Activated CD8-positive, alpha-beta T cell treated with anti-CD3 and anti-CD28 coated beads for 36 hours (primary cell): ENCODE data around the gene ARRB1. TPM values are rescaled to one million over a fixed set of nuclear protein-coding genes. Genes with fewer than 3 reads are reported as not detected.
"Not testable (repeated sequence)": the region's sequence is repeated elsewhere in the genome, so short reads cannot be mapped to it uniquely, and the experiment has no call there.

Experiments used
- ATAC-seq: fragments of 200-7000 bp; cut with Tn5 transposase; one replicate; pipeline ENCODE4 v1.10.0; 2021; ENCODE audit warnings: mild to moderate bottlenecking, moderate library complexity
- CTCF ChIA-PET: fragments of 350-600 bp; sonication (Branson Sonifier 250); formaldehyde crosslinking; loops from one replicate; lab custom pipeline; 2021; ENCODE audit warnings: antibody characterized with exemption; lab: Charles Lee
- POLR2A ChIA-PET: fragments of 350-600 bp; sonication (Branson Sonifier 250); formaldehyde crosslinking; loops from one replicate; lab custom pipeline; 2021; ENCODE audit warnings: antibody characterized with exemption; lab: Charles Lee
- DNase-seq: peaks from one replicate; pipeline ENCODE4 v3.0.0-alpha.2; 2020
- H3K27ac Mint-ChIP-seq: one replicate; pipeline ENCODE4 v1.8.0; 2021; ENCODE audit warnings: mild to moderate bottlenecking, mixed read lengths
- H3K27me3 Mint-ChIP-seq: one replicate; pipeline ENCODE4 v1.8.0; 2021; ENCODE audit warnings: mixed read lengths
- H3K36me3 Mint-ChIP-seq: one replicate; pipeline ENCODE4 v1.8.0; 2021; ENCODE audit warnings: low read depth, mixed read lengths
- H3K4me1 Mint-ChIP-seq: one replicate; pipeline ENCODE4 v1.8.0; 2021; ENCODE audit warnings: low read depth, mixed read lengths
- H3K4me3 Mint-ChIP-seq: one replicate; pipeline ENCODE4 v1.8.0; 2021; ENCODE audit warnings: mild to moderate bottlenecking, moderate library complexity, mixed read lengths
- H3K9me3 Mint-ChIP-seq: one replicate; pipeline ENCODE4 v1.8.0; 2021; ENCODE audit warnings: mixed read lengths
- intact Hi-C: fragments of 100-400 bp; cut with micrococcal nuclease; formaldehyde crosslinking; loops from one replicate; pipeline ENCODE4 v1.10.0; 2022
- total RNA-seq, 2 experiments: library from RNA; stranded (reverse); gene quantifications; one replicate each; pipeline ENCODE4 v1.2.3, GENCODE V29; 2021
- TF ChIP-seq, protein P1 (sequence below): fragments of 200-600 bp; IDR thresholded peaks from one replicate; pipeline ENCODE4 v1.8.0; 2022; ENCODE audit warnings: antibody characterized with exemption, mild to moderate bottlenecking

Gene ARRB1
- total RNA-seq, 2 experiments from 2014 or later, result 16.2 to 18.8 TPM

- CTCF ChIA-PET, result no interaction called here
- H3K9me3 Mint-ChIP-seq, result peaks cover 6% of the 10 kb centered on the region
- POLR2A ChIA-PET, result no interaction called here
- no peak overlapping the region for H3K4me3 Mint-ChIP-seq
- no peak overlapping the region for H3K27ac Mint-ChIP-seq
- H3K27me3 Mint-ChIP-seq, result no peaks in the 10 kb centered on the region
- DNase-seq (no peak), ATAC-seq (no peak)
- H3K4me1 Mint-ChIP-seq, result peaks cover 11% of the 10 kb centered on the region
- peaks cover 2% of the 10 kb centered on the region for H3K36me3 Mint-ChIP-seq
- intact Hi-C loops, result no loop called here
- TF ChIP-seq, protein P1, sequence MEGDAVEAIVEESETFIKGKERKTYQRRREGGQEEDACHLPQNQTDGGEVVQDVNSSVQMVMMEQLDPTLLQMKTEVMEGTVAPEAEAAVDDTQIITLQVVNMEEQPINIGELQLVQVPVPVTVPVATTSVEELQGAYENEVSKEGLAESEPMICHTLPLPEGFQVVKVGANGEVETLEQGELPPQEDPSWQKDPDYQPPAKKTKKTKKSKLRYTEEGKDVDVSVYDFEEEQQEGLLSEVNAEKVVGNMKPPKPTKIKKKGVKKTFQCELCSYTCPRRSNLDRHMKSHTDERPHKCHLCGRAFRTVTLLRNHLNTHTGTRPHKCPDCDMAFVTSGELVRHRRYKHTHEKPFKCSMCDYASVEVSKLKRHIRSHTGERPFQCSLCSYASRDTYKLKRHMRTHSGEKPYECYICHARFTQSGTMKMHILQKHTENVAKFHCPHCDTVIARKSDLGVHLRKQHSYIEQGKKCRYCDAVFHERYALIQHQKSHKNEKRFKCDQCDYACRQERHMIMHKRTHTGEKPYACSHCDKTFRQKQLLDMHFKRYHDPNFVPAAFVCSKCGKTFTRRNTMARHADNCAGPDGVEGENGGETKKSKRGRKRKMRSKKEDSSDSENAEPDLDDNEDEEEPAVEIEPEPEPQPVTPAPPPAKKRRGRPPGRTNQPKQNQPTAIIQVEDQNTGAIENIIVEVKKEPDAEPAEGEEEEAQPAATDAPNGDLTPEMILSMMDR, result no peak
Observed at GRCh38 chr11:75365711-75366181, 14.3 kb upstream of the ARRB1 start.

DNA sequence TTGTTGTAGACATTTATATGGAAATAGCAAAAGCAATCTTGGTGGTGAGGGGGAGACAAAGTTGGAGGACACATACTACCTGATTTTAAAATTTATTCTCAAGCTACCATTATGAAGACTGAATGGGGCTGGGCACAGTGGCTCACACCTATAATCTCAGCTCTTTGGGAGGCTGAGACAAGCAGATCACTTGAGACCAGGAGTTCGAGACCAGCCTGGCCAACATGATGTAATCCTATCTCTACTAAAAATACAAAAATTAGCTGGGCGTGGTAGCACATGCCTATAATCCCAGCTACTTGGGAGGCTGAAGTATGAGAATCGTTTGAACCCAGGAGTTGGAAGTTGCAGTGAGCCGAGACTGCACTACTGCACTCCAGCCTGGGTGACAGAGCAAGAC lies 10.8 kb upstream of the ARRB1 start:
- H3K4me1 Mint-ChIP-seq, H3K9me3 Mint-ChIP-seq, DNase-seq, H3K36me3 Mint-ChIP-seq, H3K27ac Mint-ChIP-seq, H3K4me3 Mint-ChIP-seq, intact Hi-C loops, ATAC-seq, H3K27me3 Mint-ChIP-seq: not testable (repeated sequence)
- ChIA-PET CTCF (interaction anchor here (1.0 to 2.5 kb wide), 6 partner anchors 10 to 82 kb away, joined by 3 to 10 read pairs (median 9); no protein-coding TSS in a partner anchor), POLR2A (interaction anchor here (0.9 to 1.4 kb wide), 3 partner anchors 11 to 87 kb away, joined by 3 to 6 read pairs (median 4); partner anchors contain the start of gene ARRB1)

DNA sequence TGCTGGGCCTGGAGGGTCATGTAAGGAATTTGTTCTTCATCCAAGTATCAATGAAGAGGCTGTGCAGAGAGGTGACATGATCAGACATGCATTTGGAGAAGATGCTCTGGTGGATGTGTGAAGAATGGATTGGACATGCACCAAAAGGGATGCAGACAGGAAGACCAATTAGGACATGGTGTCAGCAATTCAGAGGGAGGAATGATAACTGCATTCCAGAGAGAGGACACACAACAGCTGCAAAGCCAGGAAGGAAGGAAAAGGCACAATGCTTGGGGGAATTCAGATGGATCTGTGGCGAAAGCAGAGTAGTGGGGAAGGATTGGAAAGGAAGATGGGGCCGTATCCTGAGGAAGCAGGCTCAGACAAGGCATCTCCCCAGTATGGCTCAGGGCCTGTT lies 5.2 kb upstream of the ARRB1 start:
- ChIA-PET CTCF (interaction anchor here (1.1 to 2.7 kb wide), 3 partner anchors 24 to 77 kb away, joined by 4 to 16 read pairs (median 10); no protein-coding TSS in a partner anchor), POLR2A (interaction anchor here (0.6 to 1.9 kb wide), 3 partner anchors 9 to 119 kb away, joined by 3 to 7 read pairs (median 3); no protein-coding TSS in a partner anchor)
- Mint-ChIP-seq H3K4me1 (peaks cover 13% of the 10 kb centered on the region), H3K27me3 (no peaks in the 10 kb centered on the region), H3K36me3 (no peaks in the 10 kb centered on the region), H3K4me3 (no peak overlapping the region), H3K27ac (no peak overlapping the region), H3K9me3 (no peaks in the 10 kb centered on the region)
- intact Hi-C loops, result no loop called here
- no peak for DNase-seq
- TF ChIP-seq, protein P1, result no peak
- ATAC-seq, result no peak

DNA sequence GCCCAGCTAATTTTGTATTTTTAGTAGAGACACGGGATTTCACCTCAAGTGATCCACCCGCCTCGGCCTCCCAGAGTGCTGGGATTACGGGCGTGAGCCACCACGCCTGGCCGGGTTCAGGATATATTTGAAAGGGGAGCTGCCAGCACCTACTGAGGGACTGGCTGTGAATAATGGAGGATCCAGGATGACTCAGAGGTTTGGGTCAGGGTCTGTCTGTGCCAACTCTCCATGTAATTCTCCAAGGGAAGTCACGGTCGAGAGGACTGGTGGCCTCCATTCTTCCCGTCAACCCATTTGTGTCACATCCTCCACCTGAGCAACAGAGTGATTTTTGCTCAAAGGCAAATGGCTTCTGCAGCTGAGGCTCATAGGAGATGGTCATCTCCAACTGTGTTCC lies 3.6 kb upstream of the ARRB1 start:
- H3K4me3 Mint-ChIP-seq, result no peak overlapping the region
- intact Hi-C loops, result no loop called here
- no peak for DNase-seq
- POLR2A ChIA-PET, result interaction anchor here (1.2 to 1.9 kb wide), 2 partner anchors 9 to 15 kb away, joined by 4 to 7 read pairs; no protein-coding TSS in a partner anchor
- no peaks in the 10 kb centered on the region for H3K36me3 Mint-ChIP-seq
- no peaks in the 10 kb centered on the region for H3K9me3 Mint-ChIP-seq
- CTCF ChIA-PET, result interaction anchor here (0.8 to 2.7 kb wide), 3 partner anchors 9 to 75 kb away, joined by 3 to 16 read pairs (median 10); no protein-coding TSS in a partner anchor
- no peak for ATAC-seq
- H3K4me1 Mint-ChIP-seq, result peaks cover 21% of the 10 kb centered on the region
- no peaks in the 10 kb centered on the region for H3K27me3 Mint-ChIP-seq
- no peak overlapping the region for H3K27ac Mint-ChIP-seq
- TF ChIP-seq, protein P1, result no peak

DNA sequence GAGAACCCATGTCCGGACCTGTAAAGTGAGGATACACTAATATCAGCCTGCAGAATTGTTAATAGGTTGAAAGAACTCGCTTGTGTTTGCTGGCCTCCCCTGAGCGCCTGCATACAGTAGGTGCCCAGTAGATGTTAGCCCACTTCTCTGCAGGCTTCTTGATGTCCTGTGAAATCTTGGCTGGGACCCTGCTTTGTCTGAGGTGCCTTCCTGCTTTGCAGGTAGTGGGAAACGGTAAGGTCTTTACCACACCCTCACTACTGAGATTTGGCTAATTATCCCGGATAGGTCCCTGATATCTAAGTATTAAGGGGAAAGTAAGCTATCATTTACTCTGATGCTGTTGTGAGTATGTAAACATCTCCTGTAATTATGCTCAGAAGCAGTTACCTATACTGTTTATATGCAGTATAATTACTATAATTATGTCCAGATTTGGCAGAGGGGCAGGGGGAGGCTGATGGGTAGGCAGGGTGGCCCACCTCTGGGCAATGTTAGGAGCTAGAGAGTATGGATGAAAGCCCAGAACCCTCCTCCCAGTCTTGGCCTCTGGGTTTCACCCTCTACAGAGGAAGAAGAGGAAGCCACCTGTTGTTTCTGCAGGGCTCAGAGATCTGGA lies 1.2 kb upstream of the ARRB1 start:
- Mint-ChIP-seq H3K9me3 (no peaks in the 10 kb centered on the region), H3K36me3 (no peaks in the 10 kb centered on the region), H3K27me3 (no peaks in the 10 kb centered on the region), H3K4me1 (peaks cover 42% of the 10 kb centered on the region), H3K27ac (peak overlapping the region; percentile 86), H3K4me3 (peak overlapping the region; percentile 79)
- DNase-seq, result no peak
- intact Hi-C loops, result no loop called here
- ATAC-seq, result peak; percentile 3
- TF ChIP-seq, protein P1, result no peak
- POLR2A ChIA-PET, result interaction anchor here (0.7 to 5.2 kb wide), 9 partner anchors 11 to 93 kb away, joined by 3 to 47 read pairs (median 5); no protein-coding TSS in a partner anchor
- CTCF ChIA-PET, result interaction anchor here (0.6 to 2.5 kb wide), 11 partner anchors 10 to 104 kb away, joined by 3 to 13 read pairs (median 4); no protein-coding TSS in a partner anchor
